GM18526 (cell line): ENCODE measurements around the gene TEAD3.

Source experiments
- POLR2A ChIP-seq: IDR thresholded peaks from 3 replicates; pipeline ENCODE4 v1.6.1; 2011; ENCODE audit not compliant: insufficient read length; ENCODE audit errors: extremely low read depth

TEAD3 gene

DNA sequence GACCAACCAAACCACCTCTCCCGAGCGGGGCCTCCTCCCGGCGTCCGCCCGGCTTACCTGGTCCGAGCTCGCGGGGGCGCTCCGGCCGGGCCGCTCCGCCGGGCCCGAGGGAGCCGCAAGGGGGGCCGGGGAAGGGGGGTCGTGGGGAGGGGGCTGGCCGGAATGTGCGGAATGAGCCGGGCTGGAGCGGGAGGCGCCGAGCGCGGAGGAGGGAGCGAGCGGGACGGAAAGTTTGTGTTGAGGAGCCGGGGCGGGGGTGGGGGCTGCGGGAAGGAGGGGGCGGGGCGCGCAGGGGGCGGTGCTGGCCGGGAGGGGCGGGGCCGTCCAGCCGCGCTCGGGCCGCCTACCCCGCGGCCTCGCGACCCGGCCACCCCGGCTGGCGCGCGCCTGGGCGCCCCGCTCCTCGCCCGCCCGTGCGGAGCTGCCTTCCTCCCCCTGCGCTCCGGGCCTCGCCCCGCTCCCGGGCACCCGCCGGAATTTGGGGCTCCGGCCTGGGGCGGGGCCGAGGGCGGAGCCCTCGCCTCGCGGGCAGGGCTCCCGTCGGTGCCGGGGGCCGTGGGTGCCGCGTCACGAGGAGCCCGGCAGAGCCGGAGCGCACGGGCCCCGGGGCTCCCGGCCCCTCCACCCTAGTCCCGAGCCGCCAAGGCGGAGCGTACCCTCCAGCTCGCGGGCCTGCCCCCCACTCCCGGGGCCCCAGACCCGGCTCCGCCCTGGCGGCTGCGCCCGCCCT, at the start of gene TEAD3:
TSS of gene TEAD3 (minus strand) at position 239 of the 730 bp plus-strand sequence.
- TF ChIP-seq POLR2A = no peak

DNA sequence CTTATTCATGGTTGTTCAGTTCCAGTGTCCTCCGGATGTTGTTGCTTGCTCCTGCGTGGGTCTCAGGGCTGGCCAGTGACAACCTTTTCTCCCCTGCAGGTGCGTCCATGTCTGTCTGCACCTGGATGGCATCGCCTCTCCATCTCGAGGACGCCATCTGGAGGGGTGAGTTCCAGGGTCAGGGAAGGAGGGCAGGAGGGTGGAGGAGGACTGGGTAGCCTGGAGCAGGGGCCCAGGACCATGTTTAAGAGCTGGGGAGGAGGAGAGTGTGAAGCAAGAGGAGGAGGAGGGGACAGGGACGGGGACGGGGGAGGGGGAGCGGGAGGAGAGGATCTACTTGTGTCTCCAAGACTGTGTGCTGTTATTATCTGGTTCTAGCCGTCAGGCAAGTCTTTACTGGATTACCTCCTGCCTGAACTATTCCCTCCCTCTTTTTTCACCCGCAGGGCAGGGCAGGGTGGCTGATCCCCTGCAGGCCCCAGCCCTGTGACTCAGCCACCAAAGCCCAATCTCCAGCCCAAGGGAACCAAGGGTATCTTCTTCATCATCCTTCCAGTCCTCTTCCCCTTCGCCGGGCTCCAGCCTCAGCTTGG, 48.0 kb upstream of the TEAD3 start:
- no peak for TF ChIP-seq POLR2A

DNA sequence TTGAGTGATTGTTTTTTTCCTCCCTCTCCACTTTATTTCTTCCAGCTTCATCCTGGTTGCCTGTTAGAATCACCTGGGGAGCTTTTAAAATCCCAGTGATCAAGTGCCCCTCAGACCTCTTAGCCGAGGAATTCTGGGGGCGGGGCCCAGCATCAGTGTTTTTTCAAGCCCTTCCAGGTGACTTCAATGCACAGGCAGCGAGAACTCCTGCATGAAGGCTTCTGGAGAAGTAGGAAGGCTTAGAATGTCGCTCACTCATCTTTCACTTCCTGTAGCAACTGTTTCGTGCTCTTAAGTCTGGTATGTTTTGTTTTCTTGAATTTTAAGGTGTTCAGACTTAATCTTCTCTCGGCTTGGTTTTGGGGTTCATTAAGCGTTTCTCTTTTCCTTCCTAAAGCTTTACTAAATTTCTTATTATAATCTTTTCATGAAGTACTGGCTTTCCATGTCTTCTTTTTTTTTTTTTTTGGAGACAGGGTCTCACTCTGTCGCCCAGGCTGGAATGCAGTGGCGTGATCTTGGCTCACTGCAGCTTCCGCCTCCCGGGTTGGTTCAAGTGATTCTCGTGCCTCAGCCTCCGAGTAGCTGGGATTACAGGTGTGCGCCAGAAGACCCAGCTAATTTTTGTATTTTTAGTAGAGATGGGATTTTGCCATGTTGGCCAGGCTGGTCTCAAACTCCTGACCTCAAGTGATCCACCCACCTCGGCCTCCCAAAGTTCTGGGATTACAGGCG, 46.7 kb upstream of the TEAD3 start:
- no peak for TF ChIP-seq POLR2A

DNA sequence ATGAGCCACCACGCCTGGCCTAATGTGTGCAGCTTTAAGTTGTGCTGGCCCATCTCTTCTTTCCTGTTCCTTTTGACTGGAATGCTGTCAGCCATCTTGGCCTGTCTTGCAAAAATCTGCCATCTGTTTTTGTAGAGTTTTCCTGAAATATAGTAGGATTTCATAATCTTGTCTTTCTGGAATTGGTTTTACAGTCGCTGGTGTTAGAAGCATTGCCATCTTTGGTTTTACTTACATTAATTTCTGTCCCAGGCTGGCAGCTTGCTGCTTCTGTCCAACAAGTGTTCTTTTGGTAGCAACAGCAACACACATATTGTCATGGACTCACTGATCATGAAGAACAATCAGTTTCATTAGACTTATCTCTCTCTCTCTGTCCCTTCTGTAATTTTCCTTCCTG, 45.0 kb upstream of the TEAD3 start:
- TF ChIP-seq POLR2A = no peak

DNA sequence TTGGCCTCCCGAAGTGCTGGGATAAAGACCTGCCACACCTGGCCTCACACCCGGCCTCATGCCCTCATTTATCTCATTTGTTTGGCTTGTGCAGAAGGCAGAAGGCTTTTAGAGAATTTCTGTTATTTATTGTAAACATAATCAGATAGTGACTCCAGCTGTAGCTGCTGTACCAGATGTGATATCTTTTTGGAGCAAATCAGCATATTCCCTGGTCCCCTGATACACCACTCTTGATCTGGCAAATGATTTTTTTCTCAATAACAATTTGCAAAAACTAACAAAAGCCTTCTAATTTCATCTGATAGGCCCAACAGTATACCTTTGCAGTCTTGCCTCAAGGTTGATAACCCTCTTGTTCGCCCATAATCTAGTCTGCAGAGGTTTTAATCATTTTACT, 42.3 kb upstream of the TEAD3 start:
- no peak for TF ChIP-seq POLR2A

DNA sequence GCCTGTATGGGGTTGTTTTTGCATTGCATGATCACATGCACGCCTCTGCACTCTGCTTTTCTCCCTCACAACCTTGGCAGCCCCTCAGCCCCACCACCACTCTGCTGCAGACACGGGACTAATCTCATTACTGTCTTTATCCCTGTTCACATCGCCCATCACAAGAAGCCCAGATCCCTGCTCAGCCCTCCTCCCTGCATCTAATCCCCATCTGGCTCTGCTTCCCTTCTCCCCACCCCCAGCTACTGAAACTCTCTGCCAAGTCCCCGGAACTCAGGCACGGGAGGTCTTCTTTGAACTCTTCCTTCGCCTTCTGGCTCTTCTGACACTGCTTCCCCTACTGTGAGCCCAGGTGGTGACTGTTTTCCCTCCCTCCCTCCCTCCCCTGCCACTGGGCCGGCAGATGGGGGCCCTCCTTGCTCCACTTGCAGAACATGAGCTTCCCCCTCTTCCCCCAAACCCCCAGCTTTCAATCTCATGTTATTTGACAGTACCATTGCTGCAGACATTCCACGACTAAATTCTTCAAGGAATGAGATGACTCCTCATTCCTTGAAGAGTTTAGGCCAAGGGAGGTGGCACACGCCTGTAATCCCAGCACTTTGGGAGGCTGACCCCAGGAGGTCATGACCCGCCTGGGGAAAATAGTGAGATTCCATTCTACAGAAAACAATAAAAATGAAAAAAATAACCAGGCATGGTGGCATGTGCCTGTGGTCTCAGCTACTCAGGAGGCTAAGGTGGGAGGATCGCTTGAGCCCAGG, 37.7 kb upstream of the TEAD3 start:
- TF ChIP-seq POLR2A = no peak

DNA sequence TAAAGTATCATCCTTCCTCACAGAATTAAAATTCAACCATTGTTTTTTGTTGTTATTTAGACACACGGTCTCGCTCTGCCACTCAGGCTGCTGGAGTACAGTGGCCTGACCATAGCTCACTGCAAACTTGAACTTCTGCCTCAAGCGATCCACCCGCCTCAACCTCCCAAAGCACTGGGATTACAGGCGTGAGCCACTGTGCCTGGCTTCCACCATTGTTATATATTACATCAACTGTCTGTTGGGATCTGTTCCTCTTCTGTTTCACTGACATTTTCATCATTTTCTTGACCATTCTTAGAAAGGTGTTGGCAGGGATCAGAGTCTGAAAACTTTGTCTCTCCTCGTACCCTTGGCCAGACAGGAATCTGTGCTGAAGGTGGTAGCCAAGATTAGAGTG, 37.1 kb upstream of the TEAD3 start:
- TF ChIP-seq POLR2A = no peak

DNA sequence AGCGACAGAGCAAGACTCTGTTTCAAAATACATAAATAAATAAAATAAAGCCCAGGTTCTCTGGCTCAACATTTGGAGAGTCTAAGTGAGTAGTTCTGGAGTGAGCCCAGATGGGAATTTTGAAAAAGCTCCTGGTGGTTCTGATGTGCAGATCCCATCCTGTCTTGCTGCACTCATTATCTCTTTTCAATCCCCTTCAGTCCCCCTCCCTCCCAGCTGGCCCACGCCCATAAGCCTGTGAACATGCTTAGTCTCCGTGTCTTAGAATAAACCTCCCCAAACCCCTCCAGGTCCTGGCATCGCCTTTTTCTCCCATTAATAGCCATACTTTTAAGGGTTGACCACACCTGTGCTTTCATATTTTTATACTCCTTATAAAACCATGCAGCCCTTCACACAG, 35.2 kb upstream of the TEAD3 start:
- no peak for TF ChIP-seq POLR2A

DNA sequence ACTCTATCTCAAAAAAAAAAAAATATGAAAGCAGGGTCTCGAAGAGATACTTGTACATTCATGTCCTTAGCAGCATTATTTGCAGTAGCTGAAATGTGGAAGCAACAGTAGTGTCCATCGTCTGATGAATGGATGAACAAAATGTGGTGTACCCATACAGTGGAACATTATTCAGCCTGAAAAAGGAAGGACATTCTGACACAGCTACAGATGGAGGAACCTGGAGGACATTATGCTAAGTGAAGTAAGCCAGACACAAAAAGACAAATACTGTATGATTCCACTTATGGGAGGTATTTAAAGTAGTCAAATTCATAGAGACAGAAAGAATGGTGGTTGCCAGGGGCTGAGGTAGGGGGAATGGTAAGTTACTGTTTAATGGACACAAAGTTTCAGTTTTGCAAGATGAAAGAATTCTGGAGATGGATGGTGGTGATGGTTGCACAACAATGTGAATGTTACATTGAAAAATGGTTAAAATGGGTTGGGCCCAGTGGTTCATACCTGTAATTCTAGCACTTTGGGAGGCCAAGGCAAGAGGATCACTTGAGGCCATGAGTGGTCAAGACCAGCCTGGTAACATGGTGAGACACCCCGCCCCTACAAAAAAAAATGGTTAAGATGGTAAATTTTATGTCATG, 27.6 kb upstream of the TEAD3 start:
- TF ChIP-seq POLR2A = no peak

DNA sequence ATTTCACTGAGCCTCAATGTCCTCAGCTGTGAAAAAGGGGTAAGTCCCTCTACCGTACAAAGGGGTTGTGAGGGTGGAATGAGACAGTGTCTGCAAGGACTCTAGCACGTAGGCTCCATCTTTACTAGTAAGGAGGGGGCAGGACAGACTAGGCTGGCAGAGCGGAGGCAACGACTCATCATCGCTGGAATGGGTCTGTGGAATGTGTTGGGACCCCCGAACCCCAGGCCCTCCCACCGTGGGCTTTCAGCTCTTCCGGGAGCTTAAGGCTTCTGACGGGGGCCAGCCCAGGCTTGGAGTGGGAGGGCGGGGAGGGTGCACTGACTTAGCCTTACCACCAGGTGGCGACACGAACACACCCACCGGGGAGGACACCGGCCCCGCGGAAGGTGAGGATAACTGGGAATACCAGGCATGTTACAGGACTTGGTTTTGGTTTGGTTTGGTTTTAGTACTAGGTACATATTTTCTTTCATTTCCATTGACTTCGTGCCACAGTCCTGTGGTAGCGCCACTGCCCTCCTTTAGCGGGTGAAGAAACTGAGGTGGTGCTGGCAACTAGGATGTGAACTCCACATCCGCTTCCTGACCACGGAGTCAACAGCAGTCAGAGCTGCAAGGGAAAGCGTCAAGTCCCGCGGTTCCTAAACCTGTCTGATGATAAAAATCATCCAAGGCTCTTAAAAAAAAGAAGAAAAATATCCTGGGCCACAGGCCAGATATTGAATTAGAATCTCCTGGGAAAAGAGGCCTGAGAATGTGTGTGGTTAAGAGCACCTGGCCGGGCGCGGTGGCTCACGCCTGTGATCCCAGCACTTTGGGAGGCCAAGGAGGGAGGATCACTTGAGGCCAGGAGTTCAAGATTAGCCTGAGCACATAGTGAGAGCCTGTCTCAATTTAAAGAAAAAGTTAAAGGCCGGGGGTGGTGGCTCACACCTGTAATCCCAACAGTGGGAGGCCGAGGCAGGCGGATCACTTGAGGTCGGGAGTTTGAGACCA, 26.1 kb upstream of the TEAD3 start:
- no peak for TF ChIP-seq POLR2A

DNA sequence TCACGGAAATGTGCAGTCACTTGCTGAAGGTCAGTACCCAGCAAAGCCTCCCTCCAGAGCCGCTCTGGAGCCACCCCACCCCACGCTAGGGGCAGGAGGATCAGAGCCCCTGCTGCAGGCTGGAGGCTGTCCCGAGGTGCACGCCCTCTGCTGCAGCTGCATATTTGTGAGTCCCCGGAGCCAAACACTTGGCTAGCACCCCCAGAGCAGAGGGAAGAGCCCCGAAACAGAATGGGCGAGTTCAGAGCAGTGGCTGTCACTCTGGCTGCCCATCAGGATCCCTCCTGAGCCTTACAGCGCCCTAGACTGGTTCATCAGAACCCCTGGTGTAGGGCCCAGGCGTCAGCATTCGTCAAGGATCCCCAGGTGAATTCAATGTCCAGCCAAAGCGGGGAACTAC, 25.3 kb upstream of the TEAD3 start:
- TF ChIP-seq POLR2A = no peak

DNA sequence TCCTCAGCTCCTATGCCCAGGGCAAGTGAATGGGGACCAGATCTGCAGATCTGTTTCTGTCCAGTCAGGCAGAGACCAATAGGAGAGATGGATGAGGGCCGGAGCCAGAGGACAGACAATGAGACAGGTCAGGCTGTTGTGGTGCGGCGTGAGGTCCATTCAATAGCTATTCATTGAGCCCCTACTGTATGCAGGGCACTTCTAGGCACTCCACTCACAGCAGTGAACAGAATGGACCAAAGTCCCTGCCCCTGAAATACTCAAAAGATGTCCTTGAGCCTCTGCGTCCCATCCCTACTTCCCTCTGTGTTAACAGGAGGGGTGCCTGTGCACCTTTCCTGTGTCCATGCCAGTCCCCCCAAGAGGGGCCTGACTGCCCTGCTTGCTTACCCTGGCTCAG, 24.4 kb upstream of the TEAD3 start:
- TF ChIP-seq POLR2A = no peak

DNA sequence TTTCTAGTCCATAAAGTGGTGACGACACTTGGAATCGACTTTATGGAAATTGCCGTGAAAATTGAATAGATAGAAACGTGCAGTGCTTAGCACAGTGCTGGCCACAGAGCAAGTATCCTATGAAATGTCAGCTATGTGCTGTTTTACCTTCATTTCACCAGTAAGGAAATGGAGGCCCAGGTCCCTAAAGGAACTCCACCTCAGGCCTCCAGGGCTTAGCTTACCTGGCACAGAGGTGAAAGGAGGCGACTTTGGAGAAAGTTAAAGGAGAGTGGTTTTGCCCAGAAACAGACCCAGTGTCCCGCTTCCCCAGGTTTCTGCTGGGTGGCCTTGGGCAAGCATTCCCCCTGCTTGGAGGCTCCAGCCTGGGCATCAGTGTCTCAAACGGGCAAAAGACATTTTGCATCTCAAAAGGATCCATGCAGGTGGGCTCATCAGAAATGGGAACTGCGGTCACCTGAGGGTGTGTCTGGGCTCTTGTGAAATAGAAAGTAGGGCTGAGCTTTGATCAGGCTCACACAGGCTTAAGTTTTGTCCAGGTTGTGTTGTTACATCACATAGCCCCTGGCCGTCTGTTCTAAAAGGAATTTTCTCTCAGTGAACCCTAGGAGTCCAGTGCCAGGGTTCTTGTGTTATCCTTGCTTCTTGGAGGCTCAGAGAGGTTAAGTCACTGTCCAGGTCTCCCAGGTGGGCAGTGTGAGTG, 22.6 kb upstream of the TEAD3 start:
- TF ChIP-seq POLR2A = no peak
